GM19324 (cell line): Measurements from ENCODE around the gene SYNRG.

Experiments used
- ATAC-seq: cut with Tn5 transposase; IDR thresholded peaks from one replicate; pipeline ENCODE4 v1.9.1; 2021; ENCODE audit warnings: mild to moderate bottlenecking, moderate library complexity; ENCODE audit not compliant: unreplicated experiment, low FRiP score

Gene SYNRG

GRCh38 chr17:37505333-37505732, 103.9 kb downstream of the SYNRG start:
- no peak for ATAC-seq

GRCh38 chr17:37503148-37503547, 106.1 kb downstream of the SYNRG start:
- ATAC-seq = no peak

- ATAC-seq = no peak
These were observed 106.9 kb downstream of the SYNRG start for GRCh38 chr17:37502009-37502936.

- no peak for ATAC-seq
These were observed 108.8 kb downstream of the SYNRG start for GRCh38 chr17:37500378-37500777.

- no peak for ATAC-seq
These were observed 114.2 kb downstream of the SYNRG start for GRCh38 chr17:37494971-37495370.

DNA sequence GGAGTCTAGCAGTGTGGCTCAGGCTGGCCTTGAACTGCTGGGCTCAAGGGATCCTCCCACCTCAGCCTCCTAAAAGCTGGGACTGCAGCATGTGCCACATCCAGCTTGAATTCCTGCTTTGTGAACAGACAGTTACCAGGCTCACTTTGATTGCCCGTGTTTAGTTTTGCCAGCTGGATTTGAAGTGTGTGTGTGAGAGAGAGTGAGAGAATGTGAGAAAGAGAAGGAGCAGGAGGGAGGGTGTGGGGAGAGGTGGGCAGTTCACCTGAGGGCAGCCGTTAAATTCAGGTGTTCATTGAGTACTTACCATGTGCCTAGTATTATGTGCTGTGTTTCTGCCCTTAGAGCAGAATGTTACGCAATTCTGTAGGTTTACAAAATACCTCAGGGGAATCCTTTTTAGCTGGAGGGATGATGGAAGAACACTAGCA, 114.8 kb downstream of the SYNRG start:
- ATAC-seq = no peak

DNA sequence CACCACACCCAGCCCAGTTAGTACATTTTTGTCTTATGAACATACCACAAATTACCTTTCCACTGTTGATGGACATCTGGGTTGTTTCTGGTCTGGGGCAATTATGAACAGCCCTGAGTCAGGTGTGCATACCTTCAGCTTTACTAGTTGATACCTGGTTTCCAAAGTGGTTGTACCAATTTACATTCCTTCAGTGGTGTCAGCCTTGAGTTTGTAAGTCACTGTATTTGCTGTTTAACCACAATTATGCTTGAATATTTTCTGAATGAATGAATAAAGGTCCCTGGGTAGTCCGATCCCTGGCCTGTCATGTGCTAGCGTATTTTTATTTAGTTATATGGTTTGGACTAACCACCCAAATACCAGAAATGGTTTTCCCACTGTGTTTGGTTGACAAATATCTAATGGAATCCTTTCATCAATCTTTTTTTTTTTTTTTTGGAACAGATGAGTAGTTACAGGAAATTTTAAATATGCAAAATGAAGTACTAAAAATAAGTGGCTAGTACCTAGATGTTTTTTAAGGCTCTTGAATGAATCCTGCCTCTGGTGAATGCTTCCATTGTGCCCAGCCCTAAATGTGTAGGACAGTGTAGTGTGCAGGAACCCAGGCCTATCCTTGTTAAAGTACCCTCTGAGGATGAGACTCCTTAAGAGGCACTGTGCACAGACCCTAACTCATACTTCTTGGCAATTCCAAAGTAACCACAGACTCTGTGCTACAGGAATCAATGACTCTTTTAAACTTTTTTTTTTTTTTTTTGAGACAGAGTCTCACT, 115.8 kb downstream of the SYNRG start:
- ATAC-seq = no peak

- no peak for ATAC-seq
These were observed 117.1 kb downstream of the SYNRG start for GRCh38 chr17:37492167-37492566.

DNA sequence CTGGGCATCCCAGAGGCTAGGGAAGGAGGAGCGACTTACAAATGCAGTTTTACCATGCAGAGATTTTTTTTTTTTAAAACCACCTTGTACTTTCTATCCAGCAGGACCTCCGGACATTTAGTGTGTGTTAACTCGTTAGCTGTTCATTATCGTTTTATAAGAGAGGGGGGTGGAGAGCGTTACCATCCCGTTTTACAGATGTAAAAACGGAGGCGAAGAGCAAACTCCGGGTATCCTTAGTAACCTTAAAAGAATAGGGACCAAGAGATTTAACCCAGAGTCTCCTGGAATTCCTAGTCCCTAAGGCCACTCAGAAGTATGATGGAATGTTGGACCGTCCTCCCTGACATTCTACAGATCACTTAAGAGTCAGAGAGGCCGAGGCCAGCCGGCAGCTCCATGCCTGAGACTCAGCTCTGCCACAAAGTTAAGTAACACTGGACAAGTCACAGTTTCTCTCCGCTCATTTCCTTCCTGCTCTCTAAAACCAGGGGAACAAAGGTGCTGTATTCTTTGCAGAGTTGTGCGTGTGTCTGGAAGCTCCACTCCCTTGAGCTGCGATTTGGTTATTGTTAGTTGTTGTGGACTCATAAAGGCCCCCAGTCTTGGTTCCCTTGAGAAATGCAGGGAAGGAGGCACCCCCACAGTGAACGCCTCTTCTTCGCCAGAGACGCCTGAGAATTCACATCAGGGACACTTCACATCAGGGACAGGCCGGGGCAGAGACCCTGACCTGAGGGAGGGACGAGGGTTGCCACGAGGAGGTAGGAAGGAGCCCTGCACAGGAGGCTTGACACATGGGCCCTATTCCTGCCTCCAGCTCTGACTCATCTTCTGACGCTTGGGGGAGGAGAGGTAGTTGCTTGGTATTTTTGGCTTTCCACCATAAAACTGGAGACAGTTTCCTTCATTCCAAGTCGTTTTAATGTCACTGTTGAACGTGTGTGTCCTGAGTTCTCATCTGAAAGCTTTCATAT, 118.3 kb downstream of the SYNRG start:
- no peak for ATAC-seq

GRCh38 chr17:37490022-37490587, 119.1 kb downstream of the SYNRG start:
- peak; percentile 43 for ATAC-seq

DNA sequence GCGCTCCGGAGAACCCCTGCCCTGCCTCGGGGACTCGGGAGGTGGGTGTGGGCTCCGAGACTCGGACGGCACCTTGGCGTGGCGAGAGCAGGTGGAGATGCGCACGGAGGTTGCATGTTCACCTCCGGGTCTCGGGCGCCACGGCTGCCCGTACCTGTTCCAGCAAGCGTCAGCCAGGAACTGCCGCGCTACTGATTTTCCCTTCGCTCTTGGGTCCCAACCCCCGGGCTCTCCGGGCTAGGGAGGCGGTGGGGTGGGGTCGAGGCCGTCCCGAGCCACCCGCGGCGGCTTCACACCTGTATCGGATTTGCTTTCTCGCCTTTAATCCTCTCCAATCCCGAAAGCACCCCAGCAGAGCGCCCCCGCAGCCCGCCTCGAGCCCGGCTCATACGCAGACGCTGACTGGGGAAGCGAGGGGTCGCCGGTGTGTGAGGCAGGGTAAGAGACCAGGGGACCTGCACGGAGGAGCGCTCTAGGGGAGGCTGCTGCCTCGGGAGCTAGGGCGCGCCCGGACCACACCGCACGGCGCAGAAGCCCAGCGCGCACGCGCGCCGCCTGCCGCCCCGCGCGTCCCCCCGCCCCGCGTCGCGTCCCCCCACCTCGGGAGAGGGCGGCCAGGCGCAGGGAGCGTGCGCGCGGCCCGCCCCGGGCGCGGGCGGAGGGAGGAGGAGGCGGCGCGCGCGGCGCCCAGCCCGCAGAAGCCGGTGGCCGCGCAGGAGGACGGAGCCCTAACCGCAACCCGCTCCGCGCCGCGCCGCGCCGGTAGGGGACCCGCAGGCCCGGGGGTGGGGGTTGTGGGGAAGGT, 119.8 kb downstream of the SYNRG start, which contains the start of gene DUSP14:
Gene DUSP14 (plus strand): TSS at position 695 of the 805 bp plus-strand sequence. CDS start 22,382 bp downstream, outside the sequence.
- ATAC-seq = peak; percentile 79

GRCh38 chr17:37488607-37489196, 120.5 kb downstream of the SYNRG start:
- ATAC-seq = peak; percentile 2

DNA sequence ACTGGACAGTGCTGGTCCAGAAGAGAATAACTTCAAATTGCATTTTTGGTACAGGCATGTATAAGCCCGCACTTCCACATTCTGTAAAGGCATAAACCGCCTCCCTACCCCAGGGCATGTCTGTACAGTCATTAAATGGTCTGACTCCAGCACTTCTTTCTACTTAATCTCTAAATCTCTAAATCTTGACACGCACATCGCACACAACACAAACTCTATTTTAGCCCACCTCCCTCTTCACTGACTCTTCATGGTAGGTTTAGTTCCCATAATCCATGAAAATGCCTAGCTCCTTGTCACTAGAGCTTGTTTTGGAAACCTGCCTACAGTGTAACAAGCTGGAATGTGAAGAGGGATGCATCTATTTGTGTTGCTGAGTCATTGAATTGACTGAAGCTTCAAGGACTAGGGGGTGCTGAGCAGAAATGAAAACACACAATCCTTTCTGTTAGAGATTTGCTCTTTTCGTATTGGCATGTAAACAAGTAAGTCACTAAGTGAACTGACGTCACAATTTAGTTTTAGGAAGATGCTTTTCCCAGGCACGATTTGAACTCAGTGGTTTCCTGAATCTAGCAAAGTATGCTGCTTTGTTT, 121.1 kb downstream of the SYNRG start:
- no peak for ATAC-seq

- no peak for ATAC-seq
These were observed 123.2 kb downstream of the SYNRG start for GRCh38 chr17:37485938-37486570.

- ATAC-seq = no peak
These were observed 125.7 kb downstream of the SYNRG start for GRCh38 chr17:37483311-37484039.

GRCh38 chr17:37481001-37481665, 128.1 kb downstream of the SYNRG start:
- ATAC-seq = no peak

GRCh38 chr17:37480427-37480826, 128.8 kb downstream of the SYNRG start:
- ATAC-seq = no peak
